Glutamatergic neuron (in vitro differentiated cells): ENCODE results near the gene ELF4. TPM values are rescaled to one million over a fixed set of nuclear protein-coding genes. Genes with fewer than 3 reads are reported as not detected.

Experiments used
- DNase-seq: peaks from one replicate; pipeline ENCODE4 v3.0.0; 2022
- H3K27ac Mint-ChIP-seq: one replicate; pipeline ENCODE4 v1.8.0; 2020; ENCODE audit warnings: mild to moderate bottlenecking, mixed read lengths, inconsistent platforms; ENCODE audit not compliant: unreplicated experiment
- H3K27me3 Mint-ChIP-seq: one replicate; pipeline ENCODE4 v1.8.0; 2020; ENCODE audit warnings: mild to moderate bottlenecking, moderate library complexity, mixed read lengths, inconsistent platforms; ENCODE audit not compliant: unreplicated experiment
- H3K36me3 Mint-ChIP-seq: one replicate; pipeline ENCODE4 v1.8.0; 2020; ENCODE audit warnings: mild to moderate bottlenecking, mixed read lengths, inconsistent platforms; ENCODE audit not compliant: unreplicated experiment
- H3K4me1 Mint-ChIP-seq: one replicate; pipeline ENCODE4 v1.8.0; 2020; ENCODE audit warnings: mild to moderate bottlenecking, low read depth, mixed read lengths, inconsistent platforms; ENCODE audit not compliant: unreplicated experiment
- H3K4me3 Mint-ChIP-seq: one replicate; pipeline ENCODE4 v1.8.0; 2020; ENCODE audit warnings: mild to moderate bottlenecking, mixed read lengths, inconsistent platforms; ENCODE audit not compliant: unreplicated experiment
- H3K9me3 Mint-ChIP-seq: one replicate; pipeline ENCODE4 v1.8.0; 2020; ENCODE audit warnings: mild to moderate bottlenecking, moderate library complexity, mixed read lengths, inconsistent platforms; ENCODE audit not compliant: unreplicated experiment
- total RNA-seq: library from RNA; stranded (reverse); fragmentation: NEBNext Ultra II Directional; extraction: Animal tissue kit (Norgen Biotek cat#: 25700); gene quantifications from one replicate; pipeline ENCODE4 v1.2.1, GENCODE V29; 2021; ENCODE audit not compliant: unreplicated experiment
- TF ChIP-seq, protein P1 (sequence below): fragments of 200-600 bp; sonication (generic); IDR thresholded peaks from one replicate; pipeline ENCODE4 v1.5.0; 2021; ENCODE audit not compliant: partially characterized antibody, unreplicated experiment

ELF4 gene
- total RNA-seq, 1 donor from 2014 or later, result 0.10 TPM

DNA sequence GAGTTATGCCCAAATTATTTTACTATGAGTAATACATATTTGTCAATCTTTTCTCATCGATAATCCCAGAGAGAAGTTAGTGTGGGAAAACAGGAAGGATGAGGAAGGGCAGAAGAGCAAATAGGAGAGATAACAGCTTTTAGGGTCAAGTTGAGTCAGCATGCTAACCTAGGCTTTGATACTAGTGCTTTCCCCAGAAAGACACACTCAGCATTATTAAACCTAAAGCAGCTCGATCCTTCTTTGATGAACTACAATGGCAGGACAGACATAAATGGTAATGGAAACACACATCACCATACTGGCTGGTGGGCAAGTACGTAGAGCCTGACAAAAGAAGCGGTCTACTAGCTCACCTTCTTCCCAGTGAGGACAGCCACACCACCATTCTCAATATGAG lies 34.8 kb upstream of the ELF4 start:
- H3K9me3 Mint-ChIP-seq, result peaks cover 3% of the 10 kb centered on the region
- TF ChIP-seq, protein P1, sequence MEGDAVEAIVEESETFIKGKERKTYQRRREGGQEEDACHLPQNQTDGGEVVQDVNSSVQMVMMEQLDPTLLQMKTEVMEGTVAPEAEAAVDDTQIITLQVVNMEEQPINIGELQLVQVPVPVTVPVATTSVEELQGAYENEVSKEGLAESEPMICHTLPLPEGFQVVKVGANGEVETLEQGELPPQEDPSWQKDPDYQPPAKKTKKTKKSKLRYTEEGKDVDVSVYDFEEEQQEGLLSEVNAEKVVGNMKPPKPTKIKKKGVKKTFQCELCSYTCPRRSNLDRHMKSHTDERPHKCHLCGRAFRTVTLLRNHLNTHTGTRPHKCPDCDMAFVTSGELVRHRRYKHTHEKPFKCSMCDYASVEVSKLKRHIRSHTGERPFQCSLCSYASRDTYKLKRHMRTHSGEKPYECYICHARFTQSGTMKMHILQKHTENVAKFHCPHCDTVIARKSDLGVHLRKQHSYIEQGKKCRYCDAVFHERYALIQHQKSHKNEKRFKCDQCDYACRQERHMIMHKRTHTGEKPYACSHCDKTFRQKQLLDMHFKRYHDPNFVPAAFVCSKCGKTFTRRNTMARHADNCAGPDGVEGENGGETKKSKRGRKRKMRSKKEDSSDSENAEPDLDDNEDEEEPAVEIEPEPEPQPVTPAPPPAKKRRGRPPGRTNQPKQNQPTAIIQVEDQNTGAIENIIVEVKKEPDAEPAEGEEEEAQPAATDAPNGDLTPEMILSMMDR, result no peak
- DNase-seq, result no peak
- no peak overlapping the region for H3K4me3 Mint-ChIP-seq
- no peaks in the 10 kb centered on the region for H3K27me3 Mint-ChIP-seq
- H3K4me1 Mint-ChIP-seq, result no peaks in the 10 kb centered on the region
- H3K27ac Mint-ChIP-seq, result no peak overlapping the region
- H3K36me3 Mint-ChIP-seq, result no peaks in the 10 kb centered on the region

DNA sequence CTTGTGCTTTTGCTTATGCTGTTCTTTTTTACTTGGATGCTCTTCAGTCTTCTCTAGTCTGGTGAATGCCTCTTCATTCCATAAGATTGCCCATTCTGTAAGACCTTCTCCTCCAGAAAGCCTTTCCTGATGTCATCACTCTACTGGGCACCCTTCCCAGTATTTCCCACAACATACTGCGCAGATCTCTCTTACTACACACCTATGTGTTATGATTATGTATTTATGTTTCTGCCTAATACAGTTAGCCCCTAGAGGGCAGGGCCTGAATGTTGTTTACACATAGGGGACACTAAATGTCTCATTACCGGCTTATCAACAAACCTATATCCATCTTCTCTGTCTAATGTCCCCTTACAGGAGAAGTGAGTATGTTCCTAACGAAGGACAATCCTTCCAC lies 34.2 kb upstream of the ELF4 start:
- Mint-ChIP-seq H3K4me1 (no peaks in the 10 kb centered on the region), H3K27me3 (no peaks in the 10 kb centered on the region), H3K4me3 (no peak overlapping the region), H3K27ac (no peak overlapping the region), H3K36me3 (no peaks in the 10 kb centered on the region), H3K9me3 (peaks cover 3% of the 10 kb centered on the region)
- TF ChIP-seq, protein P1, result no peak
- DNase-seq, result no peak

DNA sequence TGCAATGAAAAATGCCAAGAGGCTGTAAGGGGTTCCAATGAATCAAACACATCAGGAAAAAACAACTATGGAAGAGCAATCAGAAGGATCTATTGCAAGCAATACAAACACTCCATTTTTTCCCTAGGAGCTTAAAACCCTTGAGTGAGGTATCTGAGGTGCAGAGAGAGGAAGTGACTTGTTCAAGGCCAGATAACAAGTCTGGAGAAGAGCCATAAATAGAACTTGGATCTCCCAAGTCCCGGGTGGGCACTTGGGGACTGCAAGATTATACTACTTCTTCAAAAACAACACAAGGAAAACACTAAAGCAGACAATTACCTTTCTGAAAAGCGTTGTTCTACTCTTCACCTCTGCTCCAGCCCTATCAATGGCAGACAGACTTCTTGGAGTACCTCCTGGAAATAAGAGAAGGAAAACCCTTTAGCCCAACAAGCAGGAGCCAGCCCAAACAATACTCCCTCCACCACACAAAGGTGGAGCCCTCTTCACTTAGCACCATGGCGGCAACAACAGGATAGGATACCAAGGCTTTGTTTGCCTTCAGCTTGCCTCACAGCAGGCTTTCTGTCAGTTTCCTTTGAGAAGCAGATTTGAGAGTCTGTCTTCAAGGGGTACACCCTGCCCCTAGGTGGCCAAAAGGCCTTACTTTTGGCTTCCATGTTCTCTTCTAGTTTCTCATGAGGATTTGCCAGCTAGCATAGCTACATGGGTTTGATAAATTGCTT lies 29.3 kb upstream of the ELF4 start:
- Mint-ChIP-seq H3K27ac (no peak overlapping the region), H3K4me1 (no peaks in the 10 kb centered on the region), H3K4me3 (no peak overlapping the region), H3K36me3 (no peaks in the 10 kb centered on the region), H3K9me3 (peaks cover 3% of the 10 kb centered on the region), H3K27me3 (no peaks in the 10 kb centered on the region)
- TF ChIP-seq, protein P1, result no peak
- DNase-seq, result no peak

- Mint-ChIP-seq H3K4me3 (no peak overlapping the region), H3K36me3 (no peaks in the 10 kb centered on the region), H3K27ac (no peak overlapping the region), H3K9me3 (no peaks in the 10 kb centered on the region), H3K4me1 (no peaks in the 10 kb centered on the region), H3K27me3 (no peaks in the 10 kb centered on the region)
- DNase-seq, result no peak
- TF ChIP-seq, protein P1, result no peak
These were observed 26.7 kb upstream of the ELF4 start for GRCh38 chrX:130136961-130137360.

- Mint-ChIP-seq H3K4me3 (no peak overlapping the region), H3K4me1 (no peaks in the 10 kb centered on the region), H3K27ac (no peak overlapping the region), H3K27me3 (no peaks in the 10 kb centered on the region), H3K36me3 (no peaks in the 10 kb centered on the region), H3K9me3 (no peaks in the 10 kb centered on the region)
- no peak for DNase-seq
- TF ChIP-seq, protein P1, result no peak
These were observed 26.2 kb upstream of the ELF4 start for GRCh38 chrX:130136496-130136895.
